GM12872 (cell line): ENCODE results near the gene CTNNBL1.

Experiments used
- CTCF ChIP-seq: IDR thresholded peaks from 3 replicates; pipeline ENCODE4 v1.5.1; 2011; ENCODE audit warnings: low read depth, mild to moderate bottlenecking, low read length, moderate library complexity; ENCODE audit not compliant: insufficient read depth

The CTNNBL1 gene

GRCh38 chr20:37919389-37920040, 225.7 kb downstream of the CTNNBL1 start:
- TF ChIP-seq CTCF, result no peak

- no peak for TF ChIP-seq CTCF
Measured at GRCh38 chr20:37920270-37920669, 226.4 kb downstream of the CTNNBL1 start.

- 0 out of 3 replicates have a peak, but pooled peaks have one; percentile 3 for TF ChIP-seq CTCF
Measured at GRCh38 chr20:37920679-37921322, 227.0 kb downstream of the CTNNBL1 start.

GRCh38 chr20:37921341-37921929, 227.6 kb downstream of the CTNNBL1 start:
- no peak for TF ChIP-seq CTCF
